ENCODE data around the gene HHEX.

DNA sequence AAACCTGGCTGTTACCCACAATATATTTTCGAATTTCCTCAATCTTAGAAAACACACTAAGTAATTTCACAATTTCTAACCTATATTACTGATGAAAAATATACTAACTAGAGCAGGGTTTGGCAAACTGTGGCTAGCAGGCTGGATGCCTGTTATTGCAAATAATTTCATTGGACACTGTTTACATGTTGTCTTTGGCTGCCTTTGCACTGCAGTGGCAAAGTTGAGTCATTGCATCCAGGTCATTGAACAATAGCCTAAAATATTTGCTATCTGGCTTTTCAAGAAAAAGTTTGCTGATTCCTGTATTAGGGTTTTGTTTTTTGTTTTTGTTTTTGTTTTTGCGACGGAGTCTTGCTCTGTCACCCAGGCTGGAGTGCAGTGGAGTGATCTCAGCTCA lies 49.6 kb upstream of the HHEX start:
- TF ChIP-seq CEBPB (IDR thresholded peaks at IDR 0.05) (no peak), POLR2A (IDR thresholded peaks at IDR 0.05; ENCODE audit: low read length) (no peak), RAD21 (conservative IDR thresholded peaks at IDR 0.05 in 1 of 2, IDR thresholded peaks at IDR 0.05 in 1 of 2) (no peak), NR3C1 (IDR thresholded peaks at IDR 0.05) (no peak), JUN (IDR thresholded peaks at IDR 0.05) (no peak)
- TF ChIP-seq, protein P1, sequence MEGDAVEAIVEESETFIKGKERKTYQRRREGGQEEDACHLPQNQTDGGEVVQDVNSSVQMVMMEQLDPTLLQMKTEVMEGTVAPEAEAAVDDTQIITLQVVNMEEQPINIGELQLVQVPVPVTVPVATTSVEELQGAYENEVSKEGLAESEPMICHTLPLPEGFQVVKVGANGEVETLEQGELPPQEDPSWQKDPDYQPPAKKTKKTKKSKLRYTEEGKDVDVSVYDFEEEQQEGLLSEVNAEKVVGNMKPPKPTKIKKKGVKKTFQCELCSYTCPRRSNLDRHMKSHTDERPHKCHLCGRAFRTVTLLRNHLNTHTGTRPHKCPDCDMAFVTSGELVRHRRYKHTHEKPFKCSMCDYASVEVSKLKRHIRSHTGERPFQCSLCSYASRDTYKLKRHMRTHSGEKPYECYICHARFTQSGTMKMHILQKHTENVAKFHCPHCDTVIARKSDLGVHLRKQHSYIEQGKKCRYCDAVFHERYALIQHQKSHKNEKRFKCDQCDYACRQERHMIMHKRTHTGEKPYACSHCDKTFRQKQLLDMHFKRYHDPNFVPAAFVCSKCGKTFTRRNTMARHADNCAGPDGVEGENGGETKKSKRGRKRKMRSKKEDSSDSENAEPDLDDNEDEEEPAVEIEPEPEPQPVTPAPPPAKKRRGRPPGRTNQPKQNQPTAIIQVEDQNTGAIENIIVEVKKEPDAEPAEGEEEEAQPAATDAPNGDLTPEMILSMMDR (IDR thresholded peaks at IDR 0.05): no peak
